ENCODE measurements around the gene AFMID.

DNA sequence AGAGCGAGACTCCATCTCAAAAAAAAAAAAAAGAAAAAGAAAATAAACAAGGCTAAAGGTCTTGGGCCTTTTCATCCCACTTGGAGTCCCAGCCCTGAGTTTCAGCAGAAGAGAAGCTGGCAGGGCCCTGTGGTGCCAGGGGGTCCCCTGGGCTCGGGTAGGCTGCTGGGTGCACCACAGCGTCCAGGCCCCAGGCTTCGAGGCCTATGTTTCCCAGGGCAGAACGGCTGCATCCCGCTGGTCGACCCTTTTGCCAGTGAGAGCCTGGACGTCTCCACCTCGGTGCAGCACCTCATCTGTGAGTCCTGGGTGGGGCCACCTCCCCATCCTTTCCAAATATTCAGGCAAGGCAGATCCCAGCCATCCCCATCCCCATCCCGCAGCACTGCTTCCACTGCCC is 46.5 kb downstream of the AFMID start:
- TF ChIP-seq, protein P1, sequence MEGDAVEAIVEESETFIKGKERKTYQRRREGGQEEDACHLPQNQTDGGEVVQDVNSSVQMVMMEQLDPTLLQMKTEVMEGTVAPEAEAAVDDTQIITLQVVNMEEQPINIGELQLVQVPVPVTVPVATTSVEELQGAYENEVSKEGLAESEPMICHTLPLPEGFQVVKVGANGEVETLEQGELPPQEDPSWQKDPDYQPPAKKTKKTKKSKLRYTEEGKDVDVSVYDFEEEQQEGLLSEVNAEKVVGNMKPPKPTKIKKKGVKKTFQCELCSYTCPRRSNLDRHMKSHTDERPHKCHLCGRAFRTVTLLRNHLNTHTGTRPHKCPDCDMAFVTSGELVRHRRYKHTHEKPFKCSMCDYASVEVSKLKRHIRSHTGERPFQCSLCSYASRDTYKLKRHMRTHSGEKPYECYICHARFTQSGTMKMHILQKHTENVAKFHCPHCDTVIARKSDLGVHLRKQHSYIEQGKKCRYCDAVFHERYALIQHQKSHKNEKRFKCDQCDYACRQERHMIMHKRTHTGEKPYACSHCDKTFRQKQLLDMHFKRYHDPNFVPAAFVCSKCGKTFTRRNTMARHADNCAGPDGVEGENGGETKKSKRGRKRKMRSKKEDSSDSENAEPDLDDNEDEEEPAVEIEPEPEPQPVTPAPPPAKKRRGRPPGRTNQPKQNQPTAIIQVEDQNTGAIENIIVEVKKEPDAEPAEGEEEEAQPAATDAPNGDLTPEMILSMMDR (IDR thresholded peaks at IDR 0.05 in 4 of 5, conservative IDR thresholded peaks at IDR 0.05 in 1 of 5): no peak
- TF ChIP-seq POLR2A (IDR thresholded peaks at IDR 0.05): no peak
